HUES48 (cell line): ENCODE results near the gene VIM.
A peak's percentile ranks its signal among the peaks of the same experiment; 100 is the strongest.

Experiments
- H3K27ac ChIP-seq: one replicate; pipeline ENCODE4 v1.7.0; 2013; ENCODE audit warnings: low read depth, low read length, inconsistent platforms
- H3K27me3 ChIP-seq: 2 replicates; pipeline ENCODE4 v1.6.1; 2013; ENCODE audit warnings: mild to moderate bottlenecking, low read length; ENCODE audit not compliant: control insufficient read depth, insufficient read depth
- H3K36me3 ChIP-seq: 2 replicates; pipeline ENCODE4 v1.6.1; 2013; ENCODE audit warnings: low read length; ENCODE audit not compliant: control insufficient read depth, insufficient read depth
- H3K4me1 ChIP-seq: 2 replicates; pipeline ENCODE4 v1.6.1; 2013; ENCODE audit warnings: mild to moderate bottlenecking, low read length; ENCODE audit not compliant: control insufficient read depth, insufficient read depth
- H3K4me3 ChIP-seq: 2 replicates; pipeline ENCODE4 v1.5.1; 2013; ENCODE audit warnings: mild to moderate bottlenecking, low read depth, low read length
- H3K9ac ChIP-seq: 2 replicates; pipeline ENCODE4 v1.6.1; 2013; ENCODE audit warnings: mild to moderate bottlenecking, low read depth, low read length, moderate library complexity
- H3K9me3 ChIP-seq: 2 replicates; pipeline ENCODE4 v1.6.1; 2013; ENCODE audit warnings: low read length; ENCODE audit not compliant: control insufficient read depth, insufficient read depth

Gene VIM

DNA sequence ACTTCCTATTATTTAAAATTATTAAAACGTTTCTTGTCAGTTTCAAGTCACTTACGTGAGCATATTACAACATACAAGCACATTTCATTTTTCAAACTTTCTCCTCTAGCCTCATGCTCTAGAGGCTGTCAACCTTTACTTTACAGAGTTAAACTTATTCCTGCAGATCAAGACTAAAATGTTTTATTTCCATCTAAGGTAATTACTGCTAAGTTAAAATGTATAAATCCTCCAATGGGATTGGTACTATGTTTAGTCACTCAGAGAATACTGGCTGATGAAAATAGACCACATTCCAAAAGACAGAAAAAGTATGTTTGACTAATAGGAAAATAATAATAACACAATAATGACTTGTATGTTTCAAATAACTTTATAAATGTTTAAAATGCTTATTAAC is 18.2 kb upstream of the VIM start:
- H3K9me3 ChIP-seq, result no peaks in the 10 kb centered on the region
- no peak overlapping the region for H3K27ac ChIP-seq
- H3K36me3 ChIP-seq, result no peaks in the 10 kb centered on the region
- no peaks in the 10 kb centered on the region for H3K27me3 ChIP-seq
- H3K9ac ChIP-seq, result no peak overlapping the region
- H3K4me3 ChIP-seq, result no peak overlapping the region
- H3K4me1 ChIP-seq, result peaks cover 32% of the 10 kb centered on the region

DNA sequence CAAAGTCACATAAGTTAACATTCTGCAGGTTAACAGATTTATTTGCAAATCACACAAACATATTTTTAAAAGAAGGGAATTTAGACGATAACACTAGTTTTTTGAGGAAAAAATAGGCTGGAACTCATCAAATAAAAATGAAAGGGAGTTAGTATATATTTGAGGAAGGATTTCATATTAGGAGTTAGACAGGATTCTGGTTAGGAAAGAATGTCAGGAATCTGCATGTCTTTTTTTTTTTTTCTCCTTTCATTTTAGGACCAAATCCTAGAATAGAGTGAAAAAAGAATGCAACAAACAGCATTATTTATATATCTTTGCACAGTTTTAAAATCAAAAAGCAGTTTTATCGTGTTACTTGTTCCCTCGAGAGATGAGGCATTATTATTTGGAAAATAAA is 17.7 kb upstream of the VIM start:
- Histone ChIP-seq H3K9me3 (no peaks in the 10 kb centered on the region), H3K36me3 (no peaks in the 10 kb centered on the region), H3K4me1 (peaks cover 37% of the 10 kb centered on the region), H3K4me3 (no peak overlapping the region; the same call in 1 of the 2 replicates), H3K9ac (no peak overlapping the region), H3K27ac (no peak overlapping the region), H3K27me3 (no peaks in the 10 kb centered on the region)

DNA sequence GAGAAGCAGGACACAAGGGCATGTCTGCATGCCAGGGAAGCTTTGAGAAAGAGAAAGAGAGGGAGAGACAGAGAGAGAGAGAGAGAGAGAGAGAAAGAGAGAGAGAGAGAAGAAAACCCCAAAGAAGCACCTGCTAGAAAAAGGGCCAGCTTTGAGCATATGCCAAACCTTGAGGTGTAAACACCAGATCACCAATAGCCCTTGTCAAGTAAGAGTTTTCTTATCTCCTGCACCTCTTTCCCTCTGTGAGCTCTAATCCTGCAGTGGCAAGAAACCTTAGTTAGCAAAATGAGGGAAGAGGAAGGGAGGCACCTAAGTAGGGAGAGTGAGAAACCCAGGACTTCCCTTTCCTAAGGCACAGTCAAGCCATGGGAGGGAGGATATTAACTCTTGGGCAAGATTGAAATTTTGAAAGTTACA is 15.2 kb upstream of the VIM start:
- Histone ChIP-seq H3K27ac (no peak overlapping the region), H3K9ac (no peak overlapping the region), H3K4me1 (peaks cover 52% of the 10 kb centered on the region), H3K27me3 (no peaks in the 10 kb centered on the region), H3K9me3 (no peaks in the 10 kb centered on the region), H3K4me3 (no peak overlapping the region), H3K36me3 (no peaks in the 10 kb centered on the region)

DNA sequence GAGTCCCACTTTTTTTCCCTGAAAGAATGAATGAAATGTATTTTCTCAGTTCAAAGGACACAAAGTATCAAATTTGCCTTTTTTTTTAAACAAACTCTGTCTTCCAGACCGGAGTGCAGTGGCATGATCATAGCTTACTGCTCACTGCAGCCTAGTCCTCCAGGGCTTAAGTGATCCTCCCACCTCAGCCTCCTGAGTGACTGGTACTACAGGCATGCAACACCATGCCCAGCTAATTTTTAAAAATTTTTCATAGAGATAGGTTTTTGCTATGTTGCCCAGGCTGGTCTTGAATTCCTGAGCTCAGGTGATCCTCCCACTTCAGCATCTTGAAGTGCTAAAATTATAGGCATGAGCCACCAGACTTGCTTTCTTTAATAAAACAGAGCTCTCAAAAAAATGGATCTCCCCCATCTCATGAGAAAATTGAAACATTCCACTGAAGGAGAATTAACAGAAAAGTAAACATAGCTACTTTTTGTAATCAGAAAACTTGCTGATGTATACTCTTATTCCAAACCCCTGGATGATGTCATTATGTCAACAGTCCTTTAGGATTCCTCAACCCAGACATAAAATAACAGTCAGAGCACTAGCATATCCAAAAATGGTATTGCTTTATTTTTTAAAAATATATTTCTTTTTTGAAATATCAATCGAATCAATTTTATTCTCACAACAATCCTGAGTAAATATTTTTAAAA is 14.2 kb upstream of the VIM start:
- H3K9me3 ChIP-seq, result no peaks in the 10 kb centered on the region
- H3K9ac ChIP-seq, result no peak overlapping the region; the same call in 1 of the 2 replicates
- H3K4me1 ChIP-seq, result peaks cover 55% of the 10 kb centered on the region
- H3K4me3 ChIP-seq, result no peak overlapping the region
- no peaks in the 10 kb centered on the region for H3K27me3 ChIP-seq
- H3K27ac ChIP-seq, result peak overlapping the region; percentile 82
- no peaks in the 10 kb centered on the region for H3K36me3 ChIP-seq

DNA sequence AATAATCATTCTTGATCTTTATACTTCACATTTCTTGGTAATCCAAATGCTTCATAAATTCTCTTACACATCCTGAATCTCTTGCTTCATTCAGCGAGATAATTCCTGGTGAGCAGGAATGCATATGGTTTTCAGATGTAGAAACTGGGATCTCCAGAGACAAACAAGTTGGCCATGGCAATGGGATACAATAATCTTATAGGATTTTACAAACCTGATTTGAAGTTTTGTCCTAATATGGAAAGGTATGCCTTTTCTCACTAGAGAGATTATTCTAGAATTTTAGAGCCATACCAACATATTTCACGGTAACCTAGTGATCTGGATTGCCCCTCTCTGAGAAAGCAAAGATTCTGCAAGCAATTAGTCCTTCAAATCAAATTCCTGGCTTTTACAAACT is 13.5 kb upstream of the VIM start:
- Histone ChIP-seq H3K4me3 (peak overlapping the region; percentile 33; the same call in 1 of the 2 replicates), H3K9me3 (no peaks in the 10 kb centered on the region), H3K4me1 (peaks cover 61% of the 10 kb centered on the region), H3K27me3 (no peaks in the 10 kb centered on the region), H3K36me3 (no peaks in the 10 kb centered on the region), H3K9ac (peak overlapping the region; percentile 10; the same call in 1 of the 2 replicates), H3K27ac (peak overlapping the region; percentile 82)

DNA sequence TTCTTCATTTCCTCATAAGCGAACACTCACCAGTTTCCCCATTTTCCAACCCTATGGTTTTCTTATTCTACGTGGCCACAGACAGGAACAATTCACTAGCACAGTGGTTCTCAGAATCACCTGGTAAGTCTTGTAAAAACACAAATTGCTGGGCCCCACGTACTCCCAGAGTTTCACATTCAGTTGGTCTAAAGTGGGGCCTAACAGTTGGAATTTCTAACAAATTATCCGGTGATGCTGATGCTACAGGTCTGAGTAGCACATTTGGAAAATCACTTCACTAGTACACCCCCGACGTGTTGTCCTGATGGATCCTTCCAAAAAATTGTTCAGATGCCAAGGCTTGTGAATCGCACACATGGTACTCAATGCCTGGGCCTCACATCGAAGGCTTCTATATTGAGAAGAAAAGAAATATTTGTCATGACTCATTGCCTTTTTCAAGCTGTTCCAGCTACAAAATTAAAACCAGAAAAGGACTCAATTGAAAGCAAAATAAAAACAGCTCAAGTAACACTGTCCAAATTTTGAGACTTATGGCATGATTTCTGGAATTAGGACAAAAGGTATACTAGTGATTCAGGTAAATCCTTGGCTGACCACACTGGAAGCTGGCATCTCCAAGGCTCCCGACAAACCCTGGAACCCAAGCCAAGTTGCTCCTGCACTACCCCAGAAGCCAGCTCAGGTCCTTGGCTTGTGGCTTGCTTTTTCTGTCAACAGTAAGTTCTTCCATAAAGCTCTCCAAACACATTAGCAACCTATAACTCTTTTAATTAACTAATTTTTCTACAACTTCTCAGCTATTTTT is 12.9 kb upstream of the VIM start:
- Histone ChIP-seq H3K9ac (peak overlapping the region; percentile 10; the same call in 1 of the 2 replicates), H3K27me3 (no peaks in the 10 kb centered on the region), H3K4me3 (no peak overlapping the region), H3K9me3 (no peaks in the 10 kb centered on the region), H3K27ac (peak overlapping the region; percentile 82), H3K4me1 (peaks cover 55% of the 10 kb centered on the region), H3K36me3 (no peaks in the 10 kb centered on the region)

DNA sequence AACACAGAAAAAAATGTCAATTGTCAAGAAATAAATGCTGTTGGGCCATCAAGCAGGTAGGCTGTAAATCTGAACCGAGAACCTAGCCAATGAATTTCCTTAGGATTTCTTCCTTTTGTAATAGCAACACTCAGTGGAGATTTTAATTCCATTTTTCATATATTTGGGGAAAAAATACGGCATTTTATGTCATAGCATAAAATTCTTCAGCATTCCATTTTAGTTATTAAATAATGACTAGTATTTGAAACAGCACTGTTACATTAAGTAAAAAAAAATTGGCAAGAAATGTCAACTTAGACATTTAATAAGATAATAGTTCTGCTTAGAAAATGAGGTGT is 12.3 kb upstream of the VIM start:
- no peak overlapping the region for H3K4me3 ChIP-seq
- H3K9me3 ChIP-seq, result no peaks in the 10 kb centered on the region
- peak overlapping the region; percentile 66 for H3K27ac ChIP-seq
- no peaks in the 10 kb centered on the region for H3K27me3 ChIP-seq
- H3K36me3 ChIP-seq, result no peaks in the 10 kb centered on the region
- H3K9ac ChIP-seq, result 0 out of 2 replicates have a peak overlapping the region, but pooled peaks have one; percentile 9
- peaks cover 54% of the 10 kb centered on the region for H3K4me1 ChIP-seq

DNA sequence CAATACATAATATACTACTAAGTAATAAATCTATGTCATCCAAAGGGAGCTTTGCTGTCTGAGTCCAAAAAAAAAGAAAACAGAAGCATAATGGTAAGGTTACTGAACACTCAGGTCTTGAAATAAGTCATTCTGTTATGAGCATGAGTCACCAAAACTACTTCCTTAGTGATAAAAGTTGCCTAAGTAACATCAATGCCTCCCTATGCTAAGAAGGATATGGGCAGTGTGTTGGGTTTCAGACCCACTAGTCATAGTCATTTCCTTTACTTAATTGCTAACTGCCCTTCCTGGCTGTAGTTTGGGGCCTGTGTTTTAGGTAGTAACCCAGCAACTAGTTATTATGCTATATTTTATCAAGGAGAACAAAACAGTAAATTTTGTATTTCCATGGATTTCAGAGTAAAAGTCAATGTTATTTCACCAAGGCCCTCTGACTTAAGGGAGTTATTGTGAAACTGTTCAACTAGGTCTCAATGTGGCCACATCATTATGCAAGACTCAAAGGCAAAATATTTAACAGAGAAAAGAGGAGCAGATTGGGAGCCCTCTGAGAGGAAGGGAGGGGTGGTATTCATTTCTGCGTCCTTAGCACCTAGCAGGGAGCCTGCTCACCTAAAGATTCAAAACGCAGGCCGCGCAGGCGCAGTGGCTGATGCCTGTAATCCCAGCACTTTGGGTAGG is 11.7 kb upstream of the VIM start:
- Histone ChIP-seq H3K36me3 (no peaks in the 10 kb centered on the region), H3K27me3 (no peaks in the 10 kb centered on the region), H3K27ac (peak overlapping the region; percentile 66), H3K9ac (peak overlapping the region; percentile 10; the same call in 1 of the 2 replicates), H3K4me3 (no peak overlapping the region), H3K4me1 (peaks cover 54% of the 10 kb centered on the region), H3K9me3 (no peaks in the 10 kb centered on the region)

DNA sequence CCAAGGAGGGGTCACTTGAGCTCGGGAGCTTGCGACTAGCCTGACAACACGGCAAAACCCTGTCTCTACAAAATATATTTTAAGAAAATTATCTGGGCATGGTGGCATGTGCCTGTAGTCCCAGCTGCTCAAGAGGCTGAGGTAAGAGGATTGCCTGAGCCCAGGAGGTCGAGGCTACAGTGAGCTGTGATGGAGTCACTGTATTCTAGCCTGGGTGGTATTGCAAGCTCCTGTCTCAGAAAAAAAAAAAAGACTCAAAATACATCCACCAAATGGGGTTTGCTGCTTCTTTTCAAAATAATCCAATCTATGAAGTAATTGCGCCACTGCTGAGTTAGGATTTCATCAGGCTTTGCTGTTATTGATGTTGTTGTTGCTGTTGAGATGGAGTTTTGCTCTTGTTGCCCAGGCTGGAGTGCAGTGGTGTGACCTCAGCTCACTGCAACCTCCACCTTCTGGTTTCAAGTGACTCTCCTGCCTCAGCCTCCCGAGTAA is 11.1 kb upstream of the VIM start:
- no peaks in the 10 kb centered on the region for H3K9me3 ChIP-seq
- H3K36me3 ChIP-seq, result no peaks in the 10 kb centered on the region
- no peaks in the 10 kb centered on the region for H3K27me3 ChIP-seq
- H3K4me1 ChIP-seq, result peaks cover 54% of the 10 kb centered on the region
- H3K27ac ChIP-seq, result peak overlapping the region; percentile 66
- no peak overlapping the region for H3K4me3 ChIP-seq
- H3K9ac ChIP-seq, result peak overlapping the region; percentile 10; the same call in 1 of the 2 replicates

DNA sequence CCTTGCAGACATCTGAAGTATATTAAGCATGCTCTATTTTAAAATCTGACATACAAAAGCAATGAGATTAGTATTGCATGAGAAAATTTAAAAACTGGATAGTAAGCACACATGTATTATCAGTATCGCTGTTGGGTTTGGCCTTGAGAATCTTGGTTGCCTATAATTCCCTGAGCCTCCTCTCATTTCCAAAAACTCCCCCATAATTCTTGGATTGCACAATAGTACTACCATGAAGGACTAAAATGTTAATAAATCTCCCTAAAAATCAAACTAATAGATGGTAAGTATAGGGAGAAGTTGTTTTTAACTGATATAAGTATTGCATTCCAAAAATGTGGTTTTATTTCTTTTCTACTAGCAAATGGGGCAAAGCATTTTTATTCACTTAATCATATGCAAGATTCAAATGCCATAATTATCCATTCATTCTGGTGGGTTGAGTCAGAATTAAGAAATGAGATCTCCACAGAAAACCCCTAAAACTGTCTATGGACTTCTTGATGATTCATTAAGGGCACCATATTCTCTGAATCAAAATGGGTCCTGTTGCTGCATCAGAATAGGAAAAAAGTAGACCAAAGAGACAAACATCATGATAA is 10.3 kb upstream of the VIM start:
- Histone ChIP-seq H3K9ac (no peak overlapping the region), H3K4me3 (no peak overlapping the region), H3K4me1 (peaks cover 53% of the 10 kb centered on the region), H3K27ac (no peak overlapping the region), H3K9me3 (no peaks in the 10 kb centered on the region), H3K36me3 (no peaks in the 10 kb centered on the region), H3K27me3 (no peaks in the 10 kb centered on the region)
